Measurements from ENCODE around the gene FGD3. TPM values are rescaled to one million over a fixed set of nuclear protein-coding genes. Genes with fewer than 3 reads are reported as not detected.
"Not testable (repeated sequence)": the region's sequence is repeated elsewhere in the genome, so short reads cannot be mapped to it uniquely, and the experiment has no call there.

FGD3 gene
- total RNA-seq, 2 experiments from 2014 or later, result 102 to 104 TPM

- no peak overlapping the region for H3K4me3 Mint-ChIP-seq
- peaks cover 28% of the 10 kb centered on the region for H3K9me3 Mint-ChIP-seq
- H3K36me3 Mint-ChIP-seq (ENCODE audit: low read depth), result peaks cover 97% of the 10 kb centered on the region
- H3K27me3 Mint-ChIP-seq, result no peaks in the 10 kb centered on the region
- ChIA-PET POLR2A (no interaction called here), CTCF (interaction anchor here (1.2 to 2.4 kb wide), 2 partner anchors 8 to 17 kb away, joined by 3 to 14 read pairs; no protein-coding TSS in a partner anchor)
- peak; percentile 47 for DNase-seq
- peak overlapping the region; percentile 48 for H3K27ac Mint-ChIP-seq
- H3K4me1 Mint-ChIP-seq, result peaks cover 66% of the 10 kb centered on the region
Measured at GRCh38 chr9:92986176-92987119, 39.1 kb downstream of the FGD3 start.

- no peak overlapping the region for H3K4me3 Mint-ChIP-seq
- H3K4me1 Mint-ChIP-seq, result peaks cover 69% of the 10 kb centered on the region
- no peaks in the 10 kb centered on the region for H3K27me3 Mint-ChIP-seq
- H3K36me3 Mint-ChIP-seq (ENCODE audit: low read depth), result peaks cover 97% of the 10 kb centered on the region
- CTCF ChIA-PET, result interaction anchor here (0.6 to 1.1 kb wide), 2 partner anchors 10 to 118 kb away, joined by 3 read pairs; no protein-coding TSS in a partner anchor
- peak overlapping the region; percentile 47 for H3K27ac Mint-ChIP-seq
- peaks cover 25% of the 10 kb centered on the region for H3K9me3 Mint-ChIP-seq
- POLR2A ChIA-PET, result interaction anchor here (1.1 kb wide), 1 partner anchor 22 kb away, joined by 5 read pairs; no protein-coding TSS in a partner anchor
- no peak for DNase-seq
Measured at GRCh38 chr9:92988215-92988768, 41.0 kb downstream of the FGD3 start.

- Mint-ChIP-seq H3K4me1 (peaks cover 73% of the 10 kb centered on the region), H3K4me3 (no peak overlapping the region), H3K36me3 (ENCODE audit: low read depth) (peaks cover 97% of the 10 kb centered on the region), H3K27ac (peak overlapping the region; percentile 15), H3K27me3 (no peaks in the 10 kb centered on the region), H3K9me3 (peaks cover 25% of the 10 kb centered on the region)
- ChIA-PET CTCF (interaction anchor here (0.7 to 4.5 kb wide), 6 partner anchors 12 to 572 kb away, joined by 4 to 27 read pairs (median 5); no protein-coding TSS in a partner anchor), POLR2A (interaction anchor here (1.1 to 1.3 kb wide), 4 partner anchors 9 to 25 kb away, joined by 3 to 4 read pairs (median 3); no protein-coding TSS in a partner anchor)
- DNase-seq, result no peak
Measured at GRCh38 chr9:92989561-92989960, 42.2 kb downstream of the FGD3 start.

- H3K4me3 Mint-ChIP-seq, result no peak overlapping the region
Measured at GRCh38 chr9:92990461-92990860, 43.1 kb downstream of the FGD3 start.

GRCh38 chr9:92992549-92992948, 45.2 kb downstream of the FGD3 start:
- POLR2A ChIA-PET, result interaction anchor here (1.1 to 1.3 kb wide), 3 partner anchors 25 to 39 kb away, joined by 4 to 5 read pairs (median 4); no protein-coding TSS in a partner anchor
- peaks cover 32% of the 10 kb centered on the region for H3K9me3 Mint-ChIP-seq
- H3K4me3 Mint-ChIP-seq, result no peak overlapping the region
- no peaks in the 10 kb centered on the region for H3K27me3 Mint-ChIP-seq
- no peak overlapping the region for H3K27ac Mint-ChIP-seq
- peaks cover 96% of the 10 kb centered on the region for H3K36me3 Mint-ChIP-seq (ENCODE audit: low read depth)
- CTCF ChIA-PET, result interaction anchor here (1.5 to 4.5 kb wide), 2 partner anchors 9 to 11 kb away, joined by 4 to 27 read pairs; no protein-coding TSS in a partner anchor
- DNase-seq, result no peak
- H3K4me1 Mint-ChIP-seq, result peaks cover 73% of the 10 kb centered on the region

More at GRCh38 chr9:92990461-92990860, 43.1 kb downstream of the FGD3 start:
- CTCF ChIA-PET, result interaction anchor here (0.7 to 4.5 kb wide), 5 partner anchors 13 to 571 kb away, joined by 4 to 27 read pairs (median 4); no protein-coding TSS in a partner anchor
- Mint-ChIP-seq H3K4me1 (peaks cover 74% of the 10 kb centered on the region), H3K9me3 (peaks cover 29% of the 10 kb centered on the region), H3K27me3 (no peaks in the 10 kb centered on the region), H3K27ac (no peak overlapping the region), H3K36me3 (ENCODE audit: low read depth) (peaks cover 96% of the 10 kb centered on the region)
- POLR2A ChIA-PET, result interaction anchor here (1.1 to 1.3 kb wide), 4 partner anchors 8 to 26 kb away, joined by 3 to 4 read pairs (median 3); no protein-coding TSS in a partner anchor
- no peak for DNase-seq

- Mint-ChIP-seq H3K9me3 (peaks cover 20% of the 10 kb centered on the region), H3K4me1 (peaks cover 68% of the 10 kb centered on the region), H3K36me3 (ENCODE audit: low read depth) (peaks cover 90% of the 10 kb centered on the region)
- not testable (repeated sequence) for H3K27me3 Mint-ChIP-seq, DNase-seq, H3K4me3 Mint-ChIP-seq, H3K27ac Mint-ChIP-seq
- ChIA-PET POLR2A (interaction anchor here (0.9 kb wide), 1 partner anchor 34 kb away, joined by 3 read pairs; no protein-coding TSS in a partner anchor), CTCF (interaction anchor here (1.1 kb wide), 1 partner anchor 43 kb away, joined by 4 read pairs; no protein-coding TSS in a partner anchor)
Measured at GRCh38 chr9:92998871-92999270, 51.5 kb downstream of the FGD3 start.

- Mint-ChIP-seq H3K36me3 (ENCODE audit: low read depth) (peaks cover 89% of the 10 kb centered on the region), H3K27me3 (no peaks in the 10 kb centered on the region), H3K9me3 (peaks cover 6% of the 10 kb centered on the region), H3K27ac (peak overlapping the region; percentile 63), H3K4me1 (peaks cover 63% of the 10 kb centered on the region), H3K4me3 (peak overlapping the region; percentile 9)
- DNase-seq, result no peak
- CTCF ChIA-PET, result interaction anchor here (0.9 to 6.9 kb wide), 6 partner anchors 9 to 107 kb away, joined by 4 to 47 read pairs (median 6); no protein-coding TSS in a partner anchor
- POLR2A ChIA-PET, result interaction anchor here (0.8 to 1.2 kb wide), 4 partner anchors 21 to 63 kb away, joined by 3 to 5 read pairs (median 3); no protein-coding TSS in a partner anchor
Measured at GRCh38 chr9:93001031-93001430, 53.7 kb downstream of the FGD3 start.

GRCh38 chr9:93002700-93003099, 55.4 kb downstream of the FGD3 start:
- Mint-ChIP-seq H3K27me3 (no peaks in the 10 kb centered on the region), H3K4me1 (peaks cover 51% of the 10 kb centered on the region)

GRCh38 chr9:93003552-93004407, 56.5 kb downstream of the FGD3 start:
- Mint-ChIP-seq H3K27me3 (no peaks in the 10 kb centered on the region), H3K36me3 (ENCODE audit: low read depth) (peaks cover 86% of the 10 kb centered on the region), H3K4me1 (peaks cover 46% of the 10 kb centered on the region), H3K4me3 (no peak overlapping the region), H3K9me3 (no peaks in the 10 kb centered on the region), H3K27ac (peak overlapping the region; percentile 78)
- DNase-seq, result peak; percentile 68
- ChIA-PET CTCF (interaction anchor here (0.6 to 6.9 kb wide), 33 partner anchors 9 to 563 kb away, joined by 3 to 47 read pairs (median 5); partner anchors contain the start of gene CARD19), POLR2A (interaction anchor here (0.8 to 1.9 kb wide), 11 partner anchors 8 to 92 kb away, joined by 3 to 12 read pairs (median 3); partner anchors contain the start of gene CARD19)

More at GRCh38 chr9:93002700-93003099, 55.4 kb downstream of the FGD3 start:
- DNase-seq, result no peak
- peaks cover 85% of the 10 kb centered on the region for H3K36me3 Mint-ChIP-seq (ENCODE audit: low read depth)
- ChIA-PET POLR2A (interaction anchor here (1.0 to 1.9 kb wide), 7 partner anchors 10 to 147 kb away, joined by 3 to 12 read pairs (median 4); partner anchors contain the start of gene CARD19), CTCF (interaction anchor here (0.7 to 6.9 kb wide), 25 partner anchors 10 to 564 kb away, joined by 3 to 47 read pairs (median 5); partner anchors contain the start of gene CARD19)
- no peaks in the 10 kb centered on the region for H3K9me3 Mint-ChIP-seq
- no peak overlapping the region for H3K27ac Mint-ChIP-seq
- H3K4me3 Mint-ChIP-seq, result no peak overlapping the region

- Mint-ChIP-seq H3K9me3 (no peaks in the 10 kb centered on the region), H3K27ac (no peak overlapping the region), H3K4me1 (peaks cover 46% of the 10 kb centered on the region), H3K4me3 (no peak overlapping the region), H3K36me3 (ENCODE audit: low read depth) (peaks cover 85% of the 10 kb centered on the region), H3K27me3 (no peaks in the 10 kb centered on the region)
- no peak for DNase-seq
- CTCF ChIA-PET, result interaction anchor here (0.9 to 6.9 kb wide), 8 partner anchors 14 to 104 kb away, joined by 3 to 47 read pairs (median 16); no protein-coding TSS in a partner anchor
- POLR2A ChIA-PET, result interaction anchor here (1.1 to 1.6 kb wide), 5 partner anchors 11 to 91 kb away, joined by 3 to 6 read pairs (median 3); partner anchors contain the start of gene CARD19
Measured at GRCh38 chr9:93004561-93004960, 57.2 kb downstream of the FGD3 start.

- ChIA-PET CTCF (interaction anchor here (1.0 to 6.9 kb wide), 2 partner anchors 20 to 102 kb away, joined by 3 to 47 read pairs; no protein-coding TSS in a partner anchor), POLR2A (interaction anchor here (0.9 to 1.3 kb wide), 3 partner anchors 14 to 89 kb away, joined by 3 read pairs; no protein-coding TSS in a partner anchor)
- Mint-ChIP-seq H3K27ac (peak overlapping the region; percentile 40), H3K4me3 (no peak overlapping the region), H3K4me1 (peaks cover 38% of the 10 kb centered on the region), H3K27me3 (no peaks in the 10 kb centered on the region), H3K9me3 (no peaks in the 10 kb centered on the region), H3K36me3 (ENCODE audit: low read depth) (peaks cover 81% of the 10 kb centered on the region)
- DNase-seq, result no peak
Measured at GRCh38 chr9:93005876-93006275, 58.6 kb downstream of the FGD3 start.

Data from activated CD4-positive, alpha-beta memory T cell treated with anti-CD3 and anti-CD28 coated beads, Interleukin-2, amount 10 ng/mL, durations not matched to agents 7 days and 5 days (primary cell).